Measurements from ENCODE around the gene CHRM4. TPM values are rescaled to one million over a fixed set of nuclear protein-coding genes. Genes with fewer than 3 reads are reported as not detected.

The CHRM4 gene
- total RNA-seq, 1 experiment from 2014 or later: 0.97 TPM

GRCh38 chr11:46361283-46362155 lies 30.1 kb downstream of the CHRM4 start:
- Histone ChIP-seq H3K27me3 (no peaks in the 10 kb centered on the region), H3K36me3 (no peaks in the 10 kb centered on the region), H3K4me1 (peaks cover 39% of the 10 kb centered on the region), H3K4me3 (peak overlapping the region; percentile 44), H3K9me3 (replicated peaks) (no peaks in the 10 kb centered on the region), H3K27ac (peak overlapping the region; percentile 98)
- DNase-seq: peak; percentile 84 to 86

- Histone ChIP-seq H3K27ac (peak overlapping the region; percentile 98), H3K9me3 (replicated peaks) (no peaks in the 10 kb centered on the region), H3K27me3 (no peaks in the 10 kb centered on the region), H3K36me3 (no peaks in the 10 kb centered on the region), H3K4me1 (peaks cover 39% of the 10 kb centered on the region), H3K4me3 (peak overlapping the region; percentile 44)
- no peak for DNase-seq
These were observed 30.7 kb downstream of the CHRM4 start for GRCh38 chr11:46360878-46361277.

GRCh38 chr11:46359953-46360352 lies 31.6 kb downstream of the CHRM4 start:
- no peak overlapping the region for H3K4me3 ChIP-seq
- no peaks in the 10 kb centered on the region for H3K36me3 ChIP-seq
- H3K27me3 ChIP-seq: no peaks in the 10 kb centered on the region
- peaks cover 37% of the 10 kb centered on the region for H3K4me1 ChIP-seq
- no peak for DNase-seq
- H3K9me3 ChIP-seq (replicated peaks): no peaks in the 10 kb centered on the region
- no peak overlapping the region for H3K27ac ChIP-seq

- H3K27me3 ChIP-seq: no peaks in the 10 kb centered on the region
- no peak overlapping the region for H3K27ac ChIP-seq
- H3K36me3 ChIP-seq: no peaks in the 10 kb centered on the region
- H3K4me3 ChIP-seq: no peak overlapping the region
- H3K9me3 ChIP-seq (replicated peaks): no peaks in the 10 kb centered on the region
- peaks cover 16% of the 10 kb centered on the region for H3K4me1 ChIP-seq
- no peak for DNase-seq
These were observed 34.1 kb downstream of the CHRM4 start for GRCh38 chr11:46357483-46357936.

- DNase-seq: no peak
- no peak overlapping the region for H3K27ac ChIP-seq
- peaks cover 11% of the 10 kb centered on the region for H3K4me1 ChIP-seq
- no peaks in the 10 kb centered on the region for H3K36me3 ChIP-seq
- H3K4me3 ChIP-seq: no peak overlapping the region
- H3K27me3 ChIP-seq: no peaks in the 10 kb centered on the region
- H3K9me3 ChIP-seq (replicated peaks): no peaks in the 10 kb centered on the region
These were observed 34.6 kb downstream of the CHRM4 start for GRCh38 chr11:46356924-46357482.

GRCh38 chr11:46353698-46354097 lies 37.9 kb downstream of the CHRM4 start:
- DNase-seq: no peak
- no peaks in the 10 kb centered on the region for H3K36me3 ChIP-seq
- H3K4me1 ChIP-seq: peaks cover 4% of the 10 kb centered on the region; the same call in 1 of the 2 replicates
- H3K27ac ChIP-seq: no peak overlapping the region
- no peaks in the 10 kb centered on the region for H3K27me3 ChIP-seq
- no peaks in the 10 kb centered on the region for H3K9me3 ChIP-seq (replicated peaks)
- H3K4me3 ChIP-seq: no peak overlapping the region

- peak; percentile 64 to 83 for DNase-seq
- no peak overlapping the region for H3K4me3 ChIP-seq
- H3K27ac ChIP-seq: no peak overlapping the region
- no peaks in the 10 kb centered on the region for H3K36me3 ChIP-seq
- H3K9me3 ChIP-seq (replicated peaks): no peaks in the 10 kb centered on the region
- H3K4me1 ChIP-seq: peaks cover 4% of the 10 kb centered on the region; the same call in 1 of the 2 replicates
- no peaks in the 10 kb centered on the region for H3K27me3 ChIP-seq
These were observed 39.3 kb downstream of the CHRM4 start for GRCh38 chr11:46352063-46352841.

GRCh38 chr11:46351606-46352005 lies 40.0 kb downstream of the CHRM4 start:
- Histone ChIP-seq H3K27me3 (no peaks in the 10 kb centered on the region), H3K4me1 (peaks cover 4% of the 10 kb centered on the region), H3K36me3 (no peaks in the 10 kb centered on the region), H3K27ac (no peak overlapping the region), H3K4me3 (no peak overlapping the region), H3K9me3 (replicated peaks) (no peaks in the 10 kb centered on the region)
- no peak for DNase-seq

- Histone ChIP-seq H3K4me3 (no peak overlapping the region), H3K27ac (no peak overlapping the region), H3K27me3 (no peaks in the 10 kb centered on the region), H3K36me3 (no peaks in the 10 kb centered on the region), H3K4me1 (peaks cover 7% of the 10 kb centered on the region), H3K9me3 (replicated peaks) (no peaks in the 10 kb centered on the region)
- DNase-seq: no peak
These were observed 40.4 kb downstream of the CHRM4 start for GRCh38 chr11:46351148-46351547.

- H3K36me3 ChIP-seq: no peaks in the 10 kb centered on the region
- no peaks in the 10 kb centered on the region for H3K9me3 ChIP-seq (replicated peaks)
- H3K4me3 ChIP-seq: no peak overlapping the region
- no peak for DNase-seq
- H3K27ac ChIP-seq: no peak overlapping the region
- peaks cover 10% of the 10 kb centered on the region for H3K4me1 ChIP-seq
- H3K27me3 ChIP-seq: no peaks in the 10 kb centered on the region
These were observed 40.9 kb downstream of the CHRM4 start for GRCh38 chr11:46350695-46351094.

- Histone ChIP-seq H3K4me3 (no peak overlapping the region), H3K27me3 (no peaks in the 10 kb centered on the region; the same call in 1 of the 2 replicates), H3K9me3 (replicated peaks) (no peaks in the 10 kb centered on the region), H3K36me3 (no peaks in the 10 kb centered on the region), H3K27ac (no peak overlapping the region), H3K4me1 (peaks cover 19% of the 10 kb centered on the region)
- DNase-seq: no peak
These were observed 42.8 kb downstream of the CHRM4 start for GRCh38 chr11:46348566-46349401.

GRCh38 chr11:46347637-46348311 lies 43.8 kb downstream of the CHRM4 start:
- no peaks in the 10 kb centered on the region for H3K9me3 ChIP-seq (replicated peaks)
- no peak for DNase-seq
- H3K27me3 ChIP-seq: no peaks in the 10 kb centered on the region; the same call in 1 of the 2 replicates
- peaks cover 19% of the 10 kb centered on the region for H3K4me1 ChIP-seq
- no peaks in the 10 kb centered on the region for H3K36me3 ChIP-seq
- peak overlapping the region; percentile 97 for H3K4me3 ChIP-seq
- no peak overlapping the region; the same call in 1 of the 2 replicates for H3K27ac ChIP-seq

GRCh38 chr11:46346886-46347636 lies 44.5 kb downstream of the CHRM4 start, which contains the start of gene DGKZ:
Gene DGKZ (plus strand): TSS chr11:46347463. CDS start chr11:46347660, 197 bp downstream.
- peaks cover 5% of the 10 kb centered on the region for H3K27me3 ChIP-seq
- peak; percentile 79 to 86 for DNase-seq

More at GRCh38 chr11:46346886-46347636, 44.5 kb downstream of the CHRM4 start, which contains the start of gene DGKZ:
- Histone ChIP-seq H3K27ac (no peak within 1 kb of the TSS; the same call in 1 of the 2 replicates), H3K9me3 (replicated peaks) (no peaks in the 10 kb centered on the region), H3K4me1 (peaks cover 19% of the 10 kb centered on the region), H3K4me3 (peak within 1 kb of the TSS; percentile 97), H3K36me3 (no peaks in the 10 kb centered on the region)
